Karpas-422 (cell line): ENCODE measurements around the gene PCSK4. TPM values are rescaled to one million over a fixed set of nuclear protein-coding genes. Genes with fewer than 3 reads are reported as not detected.

Source experiments
- DNase-seq: peaks from one replicate; pipeline ENCODE4 v3.0.0-alpha.2; 2015
- H2AFZ ChIP-seq: fragments of 200-600 bp; sonication (generic); 2 replicates; pipeline ENCODE4 v1.6.1; 2014; ENCODE audit warnings: antibody characterized with exemption, low read length, mixed read lengths
- H3K27ac ChIP-seq: fragments of 200-600 bp; sonication (generic); 2 replicates; pipeline ENCODE4 v1.5.1; 2014; ENCODE audit warnings: mild to moderate bottlenecking, low read length, moderate library complexity
- H3K27me3 ChIP-seq: fragments of 200-600 bp; sonication (generic); 2 replicates; pipeline ENCODE4 v1.6.1; 2014; ENCODE audit warnings: low read length, mixed read lengths
- H3K36me3 ChIP-seq: fragments of 200-600 bp; sonication (generic); 2 replicates; pipeline ENCODE4 v1.6.1; 2014; ENCODE audit warnings: low read length, mixed read lengths; ENCODE audit not compliant: insufficient read depth
- H3K4me1 ChIP-seq: fragments of 200-600 bp; sonication (generic); 2 replicates; pipeline ENCODE4 v1.6.1; 2014; ENCODE audit warnings: mild to moderate bottlenecking, low read length, mixed read lengths
- H3K4me2 ChIP-seq: fragments of 200-600 bp; sonication (generic); 2 replicates; pipeline ENCODE4 v1.6.1; 2014; ENCODE audit warnings: low read length, low read depth, mild to moderate bottlenecking; ENCODE audit not compliant: poor library complexity, severe bottlenecking
- H3K4me3 ChIP-seq: fragments of 200-600 bp; sonication (generic); 2 replicates; pipeline ENCODE4 v1.5.1; 2014; ENCODE audit warnings: mild to moderate bottlenecking, antibody characterized with exemption, low read length, mixed read lengths
- H3K79me2 ChIP-seq: fragments of 200-600 bp; sonication (generic); 2 replicates; pipeline ENCODE4 v1.6.1; 2014; ENCODE audit warnings: mild to moderate bottlenecking, low read length, mixed read lengths
- H3K9ac ChIP-seq: fragments of 200-600 bp; sonication (generic); 2 replicates; pipeline ENCODE4 v1.6.0; 2014; ENCODE audit warnings: low read length
- H3K9me2 ChIP-seq: fragments of 200-600 bp; sonication (generic), shearing (Covaris generic); replicated peaks from 2 replicates; pipeline ENCODE4 v1.6.0; 2014; ENCODE audit warnings: mild to moderate bottlenecking, low read length, moderate library complexity; ENCODE audit not compliant: insufficient read depth
- H3K9me3 ChIP-seq: fragments of 300-700, 200-600 bp; sonication (generic); 2 replicates; pipeline ENCODE4 v1.6.1; 2014; ENCODE audit warnings: low read length, mixed read lengths
- H4K20me1 ChIP-seq: fragments of 200-600 bp; sonication (generic); 2 replicates; pipeline ENCODE4 v1.6.1; 2014; ENCODE audit warnings: mild to moderate bottlenecking, antibody characterized with exemption, low read length, low read depth; ENCODE audit not compliant: insufficient read depth
- total RNA-seq: library from RNA; depleted of rRNA; stranded (reverse); fragments of >200 nt; shearing (Covaris generic); gene quantifications from 2 replicates; pipeline ENCODE4 v1.2.3, GENCODE V29; 2014; ENCODE audit warnings: low replicate concordance

The PCSK4 gene
- total RNA-seq, 1 experiment from 2014 or later, result 2.0 TPM

DNA sequence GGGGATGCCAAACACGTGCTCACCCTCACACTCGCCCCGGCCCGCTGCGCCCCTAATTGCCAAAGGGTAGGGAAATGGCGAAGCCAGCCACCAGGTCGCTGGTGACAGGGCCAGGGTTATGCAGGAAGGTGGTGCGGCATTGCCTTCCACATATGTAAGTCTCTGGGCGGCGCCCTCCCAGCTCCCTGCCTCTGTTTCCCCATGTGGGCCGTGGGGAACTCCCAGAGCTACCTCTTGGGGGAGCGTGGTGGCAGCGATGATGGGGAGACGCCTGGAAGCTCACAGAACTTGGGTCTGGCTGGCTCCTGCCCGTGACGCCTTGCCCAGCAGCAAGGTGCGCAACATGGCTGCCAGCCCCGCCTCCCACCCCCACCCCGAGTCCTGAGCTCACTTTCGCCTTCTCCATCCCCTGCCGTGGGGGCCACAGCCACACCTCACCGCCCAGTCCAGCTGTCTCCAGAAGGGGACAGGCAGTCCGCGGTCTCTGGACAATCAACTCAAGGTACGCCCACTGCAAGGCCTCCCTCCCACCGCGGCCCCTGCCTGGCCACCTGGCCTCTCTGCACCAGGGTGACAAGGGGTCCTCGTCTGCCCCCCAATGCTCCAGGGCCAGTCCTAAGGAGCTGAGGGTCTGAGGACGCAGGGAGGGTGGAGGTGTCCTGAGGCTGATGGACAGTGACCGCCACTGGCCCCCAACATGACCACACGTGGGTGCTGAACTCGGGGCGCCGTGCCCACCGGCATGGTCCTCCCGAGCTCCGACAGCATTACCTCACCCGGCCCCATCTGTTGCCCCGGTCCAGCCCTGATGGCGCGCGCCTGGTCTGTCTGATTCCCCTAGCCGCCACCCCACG, 17.7 kb downstream of the PCSK4 start:
- H3K4me2 ChIP-seq, result no peak overlapping the region
- no peaks in the 10 kb centered on the region for H3K27me3 ChIP-seq
- H3K9ac ChIP-seq, result no peak overlapping the region
- DNase-seq, result no peak
- H3K79me2 ChIP-seq, result peaks cover 3% of the 10 kb centered on the region
- H3K36me3 ChIP-seq, result peaks cover 4% of the 10 kb centered on the region; the same call in 1 of the 2 replicates
- H3K4me1 ChIP-seq, result peaks cover 24% of the 10 kb centered on the region
- H3K4me3 ChIP-seq, result no peak overlapping the region
- no peaks in the 10 kb centered on the region for H3K9me2 ChIP-seq
- H3K27ac ChIP-seq, result no peak overlapping the region
- peaks cover 55% of the 10 kb centered on the region; the same call in 1 of the 2 replicates for H4K20me1 ChIP-seq
- no peak overlapping the region for H2AFZ ChIP-seq
- no peaks in the 10 kb centered on the region for H3K9me3 ChIP-seq

- Histone ChIP-seq H3K4me1 (peaks cover 21% of the 10 kb centered on the region), H4K20me1 (peaks cover 51% of the 10 kb centered on the region; the same call in 1 of the 2 replicates), H3K9me2 (no peaks in the 10 kb centered on the region), H2AFZ (no peak overlapping the region), H3K4me3 (no peak overlapping the region), H3K36me3 (no peaks in the 10 kb centered on the region), H3K9me3 (no peaks in the 10 kb centered on the region), H3K9ac (0 out of 2 replicates have a peak overlapping the region, but pooled peaks have one; percentile 8), H3K79me2 (no peaks in the 10 kb centered on the region), H3K27ac (no peak overlapping the region), H3K27me3 (no peaks in the 10 kb centered on the region), H3K4me2 (no peak overlapping the region)
- DNase-seq, result peak; percentile 65
Observed at GRCh38 chr19:1471515-1472160, 18.5 kb downstream of the PCSK4 start.

DNA sequence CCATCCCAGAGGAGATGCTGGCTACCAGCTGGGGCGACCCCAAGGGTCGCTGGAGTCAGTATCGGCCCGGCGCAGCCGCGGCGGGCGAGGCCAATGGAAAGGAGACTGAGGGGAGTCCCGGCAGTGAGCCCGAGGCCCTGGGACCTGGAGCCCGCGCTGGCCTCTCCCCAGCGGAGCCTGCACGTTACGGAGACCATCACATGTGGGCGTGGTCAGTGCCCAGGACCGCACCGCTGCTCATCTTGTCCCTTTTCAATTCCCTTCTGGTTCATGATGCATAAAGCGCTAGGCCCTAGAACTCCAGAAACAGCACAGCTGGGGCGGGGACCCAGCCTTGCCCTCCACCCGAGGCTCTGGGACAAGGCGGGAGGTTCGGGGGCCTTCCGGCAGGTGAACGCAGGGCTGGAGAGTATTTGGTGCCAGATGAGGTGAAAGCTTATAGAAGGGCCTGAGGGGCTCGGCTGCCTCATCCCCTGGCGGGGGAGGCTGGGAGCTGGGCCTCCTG, 19.1 kb downstream of the PCSK4 start:
- Histone ChIP-seq H4K20me1 (peaks cover 45% of the 10 kb centered on the region; the same call in 1 of the 2 replicates), H3K27me3 (no peaks in the 10 kb centered on the region), H3K9ac (no peak overlapping the region)

GRCh38 chr19:1470305-1471009, 19.7 kb downstream of the PCSK4 start:
- Histone ChIP-seq H3K4me1 (peaks cover 21% of the 10 kb centered on the region), H3K9ac (no peak overlapping the region)

More for the DNA sequence above, 19.1 kb downstream of the PCSK4 start:
- H2AFZ ChIP-seq, result no peak overlapping the region
- H3K4me1 ChIP-seq, result peaks cover 21% of the 10 kb centered on the region
- H3K9me2 ChIP-seq, result no peaks in the 10 kb centered on the region
- DNase-seq, result no peak
- H3K4me2 ChIP-seq, result no peak overlapping the region
- H3K79me2 ChIP-seq, result no peaks in the 10 kb centered on the region
- no peaks in the 10 kb centered on the region for H3K9me3 ChIP-seq
- H3K27ac ChIP-seq, result no peak overlapping the region
- H3K4me3 ChIP-seq, result no peak overlapping the region
- no peaks in the 10 kb centered on the region for H3K36me3 ChIP-seq

GRCh38 chr19:1470055-1470304, 20.2 kb downstream of the PCSK4 start:
- Histone ChIP-seq H3K4me3 (no peak overlapping the region), H3K36me3 (no peaks in the 10 kb centered on the region), H3K4me1 (peaks cover 21% of the 10 kb centered on the region), H3K9ac (no peak overlapping the region), H3K27ac (no peak overlapping the region), H3K4me2 (no peak overlapping the region), H3K9me3 (no peaks in the 10 kb centered on the region), H3K79me2 (no peaks in the 10 kb centered on the region), H3K27me3 (no peaks in the 10 kb centered on the region), H4K20me1 (peaks cover 44% of the 10 kb centered on the region; the same call in 1 of the 2 replicates), H2AFZ (no peak overlapping the region), H3K9me2 (no peaks in the 10 kb centered on the region)
- DNase-seq, result no peak

More at GRCh38 chr19:1470305-1471009, 19.7 kb downstream of the PCSK4 start:
- no peaks in the 10 kb centered on the region for H3K79me2 ChIP-seq
- no peak overlapping the region for H3K4me2 ChIP-seq
- no peak overlapping the region for H2AFZ ChIP-seq
- H3K27ac ChIP-seq, result no peak overlapping the region
- no peak overlapping the region for H3K4me3 ChIP-seq
- no peaks in the 10 kb centered on the region for H3K36me3 ChIP-seq
- H3K9me3 ChIP-seq, result no peaks in the 10 kb centered on the region
- H3K9me2 ChIP-seq, result no peaks in the 10 kb centered on the region
- no peaks in the 10 kb centered on the region for H3K27me3 ChIP-seq
- peak; percentile 82 for DNase-seq
- peaks cover 44% of the 10 kb centered on the region; the same call in 1 of the 2 replicates for H4K20me1 ChIP-seq

GRCh38 chr19:1469255-1470054, 20.7 kb downstream of the PCSK4 start:
- no peak overlapping the region for H3K4me2 ChIP-seq
- H4K20me1 ChIP-seq, result peaks cover 40% of the 10 kb centered on the region; the same call in 1 of the 2 replicates
- H3K4me1 ChIP-seq, result peaks cover 21% of the 10 kb centered on the region
- peak overlapping the region; percentile 69 for H3K9ac ChIP-seq
- H2AFZ ChIP-seq, result no peak overlapping the region
- no peaks in the 10 kb centered on the region for H3K9me3 ChIP-seq
- no peak overlapping the region for H3K27ac ChIP-seq
- H3K27me3 ChIP-seq, result no peaks in the 10 kb centered on the region
- DNase-seq, result peak; percentile 83
- no peaks in the 10 kb centered on the region for H3K79me2 ChIP-seq
- no peaks in the 10 kb centered on the region for H3K36me3 ChIP-seq
- H3K4me3 ChIP-seq, result peak overlapping the region; percentile 64; the same call in 1 of the 2 replicates
- H3K9me2 ChIP-seq, result no peaks in the 10 kb centered on the region

- Histone ChIP-seq H3K4me1 (peaks cover 21% of the 10 kb centered on the region), H3K79me2 (no peaks in the 10 kb centered on the region), H3K9me2 (no peaks in the 10 kb centered on the region), H3K27me3 (no peaks in the 10 kb centered on the region), H3K27ac (no peak overlapping the region), H3K4me3 (peak overlapping the region; percentile 64; the same call in 1 of the 2 replicates), H3K4me2 (peak overlapping the region; percentile 65), H3K36me3 (no peaks in the 10 kb centered on the region), H2AFZ (no peak overlapping the region), H3K9me3 (no peaks in the 10 kb centered on the region), H3K9ac (peak overlapping the region; percentile 69), H4K20me1 (peaks cover 38% of the 10 kb centered on the region; the same call in 1 of the 2 replicates)
- DNase-seq, result peak; percentile 74
Observed at GRCh38 chr19:1468821-1469254, 21.3 kb downstream of the PCSK4 start.
